DOHH2 (cell line): ENCODE results near the gene RORC.

ENCODE experiments used
- H3F3A ChIP-seq: fragments of 200-600 bp; sonication (generic), shearing (Covaris generic); 2 replicates; pipeline ENCODE4 v1.6.0; 2016; ENCODE audit warnings: antibody characterized with exemption, mild to moderate bottlenecking; ENCODE audit not compliant: control insufficient read depth, insufficient read depth
- H3K27ac ChIP-seq: fragments of 200-600 bp; sonication (generic); 2 replicates; pipeline ENCODE4 v1.5.1; 2014; ENCODE audit warnings: low read depth, mild to moderate bottlenecking, low read length, moderate library complexity
- H3K27me3 ChIP-seq: fragments of 200-600 bp; sonication (generic); 2 replicates; pipeline ENCODE4 v1.6.1; 2014; ENCODE audit warnings: mild to moderate bottlenecking, low read length, mixed read lengths; ENCODE audit not compliant: control insufficient read depth
- H3K36me3 ChIP-seq: fragments of 200-600 bp; sonication (generic); 2 replicates; pipeline ENCODE4 v1.6.1; 2014; ENCODE audit warnings: mild to moderate bottlenecking, low read length, moderate library complexity, mixed read lengths; ENCODE audit not compliant: control insufficient read depth
- H3K4me1 ChIP-seq: fragments of 200-600 bp; sonication (generic); 2 replicates; pipeline ENCODE4 v1.6.1; 2014; ENCODE audit warnings: mild to moderate bottlenecking, low read length, mixed read lengths; ENCODE audit not compliant: control insufficient read depth
- H3K4me2 ChIP-seq: fragments of 200-600 bp; sonication (generic); 2 replicates; pipeline ENCODE4 v1.6.0; 2014; ENCODE audit warnings: mild to moderate bottlenecking, low read length, moderate library complexity
- H3K4me3 ChIP-seq: fragments of 200-600 bp; sonication (generic); 2 replicates; pipeline ENCODE4 v1.5.1; 2014; ENCODE audit warnings: mild to moderate bottlenecking, low read length, mixed read lengths
- H3K79me2 ChIP-seq: fragments of 200-600 bp; sonication (generic); 2 replicates; pipeline ENCODE4 v1.6.1; 2014; ENCODE audit warnings: mild to moderate bottlenecking, low read length, mixed read lengths; ENCODE audit not compliant: control insufficient read depth
- H3K9me2 ChIP-seq: fragments of 200-600 bp; sonication (generic); replicated peaks from 2 replicates; pipeline ENCODE4 v1.6.1; 2014; ENCODE audit warnings: mild to moderate bottlenecking, low read length, mixed read lengths; ENCODE audit not compliant: control insufficient read depth
- H3K9me3 ChIP-seq: fragments of 200-600 bp; sonication (generic); 2 replicates; pipeline ENCODE4 v1.6.1; 2014; ENCODE audit warnings: antibody characterized with exemption, low read length, mixed read lengths; ENCODE audit not compliant: control insufficient read depth, insufficient read depth
- H4K20me1 ChIP-seq: fragments of 200-600 bp; sonication (generic); 2 replicates; pipeline ENCODE4 v1.6.0; 2014; ENCODE audit warnings: low read depth, mild to moderate bottlenecking, antibody characterized with exemption, low read length, moderate library complexity; ENCODE audit not compliant: control insufficient read depth, insufficient read depth
- EZH2phosphoT487 ChIP-seq: fragments of 200-600 bp; sonication (generic); IDR thresholded peaks from 2 replicates; pipeline ENCODE4 v1.6.1; 2017; ENCODE audit warnings: borderline replicate concordance, mild to moderate bottlenecking, antibody characterized with exemption, low read length, moderate library complexity, mixed read lengths
- TF ChIP-seq, protein P1 (sequence below): fragments of 200-600 bp; sonication (generic); IDR thresholded peaks from one replicate; pipeline ENCODE4 v1.5.1; 2014; ENCODE audit warnings: antibody characterized with exemption, mild to moderate bottlenecking, low read depth, low read length; ENCODE audit not compliant: poor library complexity, severe bottlenecking

The RORC gene

DNA sequence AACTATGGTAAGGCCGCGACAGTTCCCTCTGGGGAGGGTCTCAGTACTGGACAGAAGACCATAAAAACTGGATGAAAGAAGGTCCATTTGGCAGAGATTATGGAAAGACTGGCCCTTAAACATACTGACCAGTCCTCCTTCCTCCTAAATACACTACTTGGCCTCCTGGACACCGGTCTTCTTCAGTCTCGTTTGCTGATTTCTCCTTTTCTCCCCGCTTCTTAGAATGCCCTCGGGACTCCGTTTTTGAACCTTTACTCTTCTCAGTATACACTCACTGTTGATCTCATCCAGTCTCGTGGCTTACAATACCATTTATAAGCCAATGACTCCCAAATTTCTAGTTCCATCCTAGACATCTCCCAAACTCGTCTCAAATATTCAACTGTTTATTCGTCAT lies 67.6 kb downstream of the RORC start:
- Histone ChIP-seq H3F3A (peaks cover 5% of the 10 kb centered on the region; the same call in 1 of the 2 replicates), H3K4me1 (peaks cover 14% of the 10 kb centered on the region), H3K36me3 (peaks cover 33% of the 10 kb centered on the region), H3K9me3 (no peaks in the 10 kb centered on the region), H3K27me3 (no peaks in the 10 kb centered on the region), H3K4me3 (peak overlapping the region; percentile 91), H3K79me2 (peaks cover 20% of the 10 kb centered on the region), H3K27ac (peak overlapping the region; percentile 40; the same call in 1 of the 2 replicates), H3K4me2 (peak overlapping the region; percentile 65), H3K9me2 (no peaks in the 10 kb centered on the region), H4K20me1 (no peaks in the 10 kb centered on the region)
- TF ChIP-seq, protein P1, sequence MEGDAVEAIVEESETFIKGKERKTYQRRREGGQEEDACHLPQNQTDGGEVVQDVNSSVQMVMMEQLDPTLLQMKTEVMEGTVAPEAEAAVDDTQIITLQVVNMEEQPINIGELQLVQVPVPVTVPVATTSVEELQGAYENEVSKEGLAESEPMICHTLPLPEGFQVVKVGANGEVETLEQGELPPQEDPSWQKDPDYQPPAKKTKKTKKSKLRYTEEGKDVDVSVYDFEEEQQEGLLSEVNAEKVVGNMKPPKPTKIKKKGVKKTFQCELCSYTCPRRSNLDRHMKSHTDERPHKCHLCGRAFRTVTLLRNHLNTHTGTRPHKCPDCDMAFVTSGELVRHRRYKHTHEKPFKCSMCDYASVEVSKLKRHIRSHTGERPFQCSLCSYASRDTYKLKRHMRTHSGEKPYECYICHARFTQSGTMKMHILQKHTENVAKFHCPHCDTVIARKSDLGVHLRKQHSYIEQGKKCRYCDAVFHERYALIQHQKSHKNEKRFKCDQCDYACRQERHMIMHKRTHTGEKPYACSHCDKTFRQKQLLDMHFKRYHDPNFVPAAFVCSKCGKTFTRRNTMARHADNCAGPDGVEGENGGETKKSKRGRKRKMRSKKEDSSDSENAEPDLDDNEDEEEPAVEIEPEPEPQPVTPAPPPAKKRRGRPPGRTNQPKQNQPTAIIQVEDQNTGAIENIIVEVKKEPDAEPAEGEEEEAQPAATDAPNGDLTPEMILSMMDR, result no peak
- no peak for TF ChIP-seq EZH2phosphoT487

DNA sequence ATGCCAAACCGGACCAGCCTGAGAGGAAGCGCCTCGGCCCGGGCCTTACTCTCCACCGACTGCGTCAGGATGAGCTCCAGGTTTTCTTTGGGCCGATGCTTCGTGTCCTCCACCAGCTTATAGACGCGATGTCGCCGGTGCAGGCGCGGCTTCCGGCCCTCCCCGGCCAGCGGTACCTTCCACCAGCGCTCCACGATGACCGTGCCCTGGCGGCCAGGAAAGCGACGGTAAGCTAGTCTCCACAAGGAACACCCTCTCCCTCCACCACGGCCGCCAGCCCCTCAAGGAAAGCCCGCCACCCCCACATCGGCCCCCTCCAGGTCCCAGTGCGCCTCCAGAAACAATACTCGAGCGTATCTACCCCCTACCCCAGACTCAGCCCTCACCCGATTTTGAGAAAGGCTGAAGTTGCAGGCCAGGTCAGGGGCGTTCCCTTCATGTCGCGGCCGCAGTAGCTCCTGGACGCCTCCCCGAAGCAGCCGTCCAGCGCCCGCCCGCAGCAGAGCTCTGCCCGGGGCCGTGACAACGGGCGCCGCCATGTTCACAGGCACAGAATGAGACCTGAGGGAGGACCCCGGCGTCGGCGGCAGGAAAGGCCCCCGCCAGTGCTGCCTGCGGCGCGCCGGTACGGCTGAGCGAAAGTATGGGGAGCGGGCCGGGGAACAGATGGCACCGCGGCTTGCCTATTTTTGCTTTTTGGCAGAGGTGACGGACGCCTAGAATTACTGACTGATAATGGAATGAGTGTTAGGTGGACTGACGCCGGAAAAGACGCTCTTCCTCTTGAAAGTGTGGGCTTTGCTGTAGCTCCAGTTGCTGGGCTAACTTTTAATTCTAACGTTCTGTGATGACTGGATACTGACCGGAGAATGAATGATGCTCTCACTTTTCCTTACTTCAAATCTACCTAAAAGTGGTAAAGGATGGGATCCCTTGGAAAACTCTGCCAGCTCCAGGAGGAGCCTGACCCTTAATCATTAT lies 68.4 kb downstream of the RORC start, which contains the start of gene MRPL9:
Gene MRPL9, minus strand, starts transcription at position 556 of the 981 bp plus-strand sequence. Its CDS starts 17 bp downstream, at position 539.
- H3K79me2 ChIP-seq, result peaks cover 20% of the 10 kb centered on the region
- peaks cover 14% of the 10 kb centered on the region for H3K4me1 ChIP-seq
- H3K27ac ChIP-seq, result peak within 1 kb of the TSS; percentile 40
- H3K9me2 ChIP-seq, result no peaks in the 10 kb centered on the region
- peaks cover 38% of the 10 kb centered on the region for H3K36me3 ChIP-seq
- H3K4me3 ChIP-seq, result peak within 1 kb of the TSS; percentile 91
- H4K20me1 ChIP-seq, result no peaks in the 10 kb centered on the region
- H3K27me3 ChIP-seq, result no peaks in the 10 kb centered on the region
- H3K4me2 ChIP-seq, result peak within 1 kb of the TSS; percentile 65
- H3K9me3 ChIP-seq, result no peaks in the 10 kb centered on the region
- H3F3A ChIP-seq, result peaks cover 5% of the 10 kb centered on the region; the same call in 1 of the 2 replicates
- no peak for TF ChIP-seq EZH2phosphoT487
- TF ChIP-seq, protein P1, result no peak

DNA sequence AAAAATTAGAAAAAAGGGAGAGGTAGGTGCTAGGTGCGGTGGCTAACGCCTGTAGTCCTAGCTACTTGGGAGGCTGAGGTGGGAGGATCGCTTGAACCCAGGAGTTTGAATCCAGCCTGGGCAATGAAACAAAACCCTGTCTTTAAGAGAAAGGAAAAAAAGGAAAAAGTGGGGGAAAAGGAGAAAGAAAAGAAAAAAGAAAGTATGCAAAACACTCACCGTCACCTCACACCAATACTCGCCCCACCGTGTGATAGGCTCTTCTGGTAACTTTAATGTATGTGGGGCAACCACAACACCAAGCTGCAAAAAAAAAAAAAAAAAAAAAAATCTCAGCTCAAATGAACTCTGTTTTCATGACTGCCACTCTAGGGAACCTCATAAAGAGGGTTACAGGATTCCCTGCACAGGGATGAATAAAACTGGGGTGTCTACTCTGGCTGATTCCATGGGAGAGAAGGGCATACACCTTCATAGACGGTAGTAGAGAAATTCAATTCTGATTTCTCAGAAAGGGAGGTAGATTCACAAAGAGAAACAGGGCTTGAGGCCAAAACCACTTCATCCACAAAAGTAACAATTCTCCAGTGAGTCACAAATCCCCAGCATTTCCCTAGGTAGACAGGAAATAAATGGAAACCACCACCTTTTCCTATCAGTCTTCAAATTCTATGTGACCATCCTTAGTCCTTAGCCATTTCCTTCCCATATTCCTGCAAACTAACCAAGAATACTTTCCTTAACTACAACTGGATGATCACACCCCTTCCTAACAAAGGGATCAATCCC lies 70.8 kb downstream of the RORC start:
- H3F3A ChIP-seq, result peaks cover 5% of the 10 kb centered on the region; the same call in 1 of the 2 replicates
- H3K4me1 ChIP-seq, result peaks cover 14% of the 10 kb centered on the region
- H3K27me3 ChIP-seq, result no peaks in the 10 kb centered on the region
- H3K9me3 ChIP-seq, result no peaks in the 10 kb centered on the region
- H4K20me1 ChIP-seq, result no peaks in the 10 kb centered on the region
- H3K79me2 ChIP-seq, result peaks cover 20% of the 10 kb centered on the region
- H3K9me2 ChIP-seq, result no peaks in the 10 kb centered on the region
- H3K27ac ChIP-seq, result no peak overlapping the region
- H3K4me2 ChIP-seq, result no peak overlapping the region
- TF ChIP-seq EZH2phosphoT487, result no peak
- TF ChIP-seq, protein P1, result no peak
- peaks cover 45% of the 10 kb centered on the region for H3K36me3 ChIP-seq
- H3K4me3 ChIP-seq, result no peak overlapping the region
